ENCODE measurements around the gene HSD17B10.
A peak's percentile ranks its signal among the peaks of the same experiment; 100 is the strongest.

HSD17B10 gene

GRCh38 chrX:53438832-53439230 lies 4.7 kb upstream of the HSD17B10 start:
- no peak overlapping the region for H3K4me3 ChIP-seq (ENCODE audit: control insufficient read depth, low read depth, low read length)
- no peak for TF ChIP-seq CTCF (conservative IDR thresholded peaks at IDR 0.05; ENCODE audit: control insufficient read depth, insufficient read depth, low read depth, low read length)

GRCh38 chrX:53438174-53438831 lies 4.1 kb upstream of the HSD17B10 start:
- H3K4me3 ChIP-seq (ENCODE audit: control insufficient read depth, low read depth, low read length): no peak overlapping the region
- TF ChIP-seq CTCF (conservative IDR thresholded peaks at IDR 0.05; ENCODE audit: control insufficient read depth, insufficient read depth, low read depth, low read length): no peak
- DNase-seq (ENCODE audit: low read depth): no peak

More at GRCh38 chrX:53438832-53439230, 4.7 kb upstream of the HSD17B10 start:
- no peak for DNase-seq (ENCODE audit: low read depth)

GRCh38 chrX:53437206-53437605 lies 3.0 kb upstream of the HSD17B10 start:
- H3K4me3 ChIP-seq (ENCODE audit: control insufficient read depth, low read depth, low read length): no peak overlapping the region
- DNase-seq (ENCODE audit: low read depth): no peak
- TF ChIP-seq CTCF (conservative IDR thresholded peaks at IDR 0.05; ENCODE audit: control insufficient read depth, insufficient read depth, low read depth, low read length): no peak

- DNase-seq (ENCODE audit: low read depth): peak; percentile 71
- no peak overlapping the region for H3K4me3 ChIP-seq (ENCODE audit: control insufficient read depth, low read depth, low read length)
- peak; percentile 96 for TF ChIP-seq CTCF (conservative IDR thresholded peaks at IDR 0.05; ENCODE audit: control insufficient read depth, insufficient read depth, low read depth, low read length)
These were observed 1.8 kb upstream of the HSD17B10 start for GRCh38 chrX:53435997-53436396.

GRCh38 chrX:53430231-53430630 lies 3.9 kb downstream of the HSD17B10 start:
- no peak overlapping the region for H3K4me3 ChIP-seq (ENCODE audit: control insufficient read depth, low read depth, low read length)
- TF ChIP-seq CTCF (conservative IDR thresholded peaks at IDR 0.05; ENCODE audit: control insufficient read depth, insufficient read depth, low read depth, low read length): no peak
- no peak for DNase-seq (ENCODE audit: low read depth)

- no peak overlapping the region for H3K4me3 ChIP-seq (ENCODE audit: control insufficient read depth, low read depth, low read length)
- no peak for TF ChIP-seq CTCF (conservative IDR thresholded peaks at IDR 0.05; ENCODE audit: control insufficient read depth, insufficient read depth, low read depth, low read length)
- no peak for DNase-seq (ENCODE audit: low read depth)
These were observed 4.4 kb downstream of the HSD17B10 start for GRCh38 chrX:53429755-53430154.
